ENCODE data around the gene NCOA4. TPM values are rescaled to one million over a fixed set of nuclear protein-coding genes. Genes with fewer than 3 reads are reported as not detected.
"Not testable (repeated sequence)": the region's sequence is repeated elsewhere in the genome, so short reads cannot be mapped to it uniquely, and the experiment has no call there.

NCOA4 gene
- total and polyA plus RNA-seq, 8 donors, result 150 to 196 (median 174) TPM

- Histone ChIP-seq H3K4me3 (no peak overlapping the region), H3K27ac (no peak overlapping the region), H3K4me1 (peaks cover 0 to 3% of the 10 kb centered on the region in 2 donors), H3K9me3 (no peaks in the 10 kb centered on the region), H3K36me3 (peaks cover 0 to 73% of the 10 kb centered on the region in 2 donors), H3K27me3 (no peaks in the 10 kb centered on the region)
- TF ChIP-seq CTCF (IDR thresholded peaks at IDR 0.05), result no peak
- ATAC-seq (no peak), DNase-seq (no peak)
- intact Hi-C loops (cut with DNase I), result no loop called here
These were observed 29.2 kb downstream of the NCOA4 start for GRCh38 chr10:46001187-46001756.

GRCh38 chr10:46000538-46000937 is 29.9 kb downstream of the NCOA4 start:
- no peak overlapping the region for H3K27ac ChIP-seq
- no peaks in the 10 kb centered on the region for H3K9me3 ChIP-seq
- DNase-seq, result no peak
- TF ChIP-seq CTCF (IDR thresholded peaks at IDR 0.05), result no peak
- no peak overlapping the region for H3K4me3 ChIP-seq
- intact Hi-C loops (cut with DNase I), result no loop called here
- peaks cover 0 to 3% of the 10 kb centered on the region in 2 donors for H3K4me1 ChIP-seq
- ATAC-seq, result no peak
- H3K27me3 ChIP-seq, result no peaks in the 10 kb centered on the region
- H3K36me3 ChIP-seq, result peaks cover 0 to 66% of the 10 kb centered on the region in 2 donors

GRCh38 chr10:45999955-46000354 is 30.5 kb downstream of the NCOA4 start:
- intact Hi-C loops (cut with DNase I); DNase-seq; H3K9me3 ChIP-seq; ATAC-seq; H3K27ac ChIP-seq; H3K4me3 ChIP-seq; H3K4me1 ChIP-seq; H3K27me3 ChIP-seq: not testable (repeated sequence)
- peaks cover 0 to 60% of the 10 kb centered on the region in 2 donors for H3K36me3 ChIP-seq

- peak overlapping the region in 1 of 2 donors; percentile 41 for H3K27ac ChIP-seq
- peaks cover 0 to 51% of the 10 kb centered on the region in 2 donors for H3K36me3 ChIP-seq
- no peaks in the 10 kb centered on the region for H3K9me3 ChIP-seq
- no peak for DNase-seq
- peaks cover 0 to 3% of the 10 kb centered on the region in 2 donors for H3K4me1 ChIP-seq
- intact Hi-C loops (cut with DNase I), result no loop called here
- TF ChIP-seq CTCF (IDR thresholded peaks at IDR 0.05), result no peak
- no peaks in the 10 kb centered on the region for H3K27me3 ChIP-seq
- ATAC-seq, result peak; percentile 81
- H3K4me3 ChIP-seq, result no peak overlapping the region
These were observed 32.2 kb downstream of the NCOA4 start for GRCh38 chr10:45997994-45998763.

- peaks cover 0 to 3% of the 10 kb centered on the region in 2 donors for H3K4me1 ChIP-seq
- H3K4me3 ChIP-seq, result no peak overlapping the region
- DNase-seq (no peak), ATAC-seq (no peak)
- intact Hi-C loops (cut with DNase I), result no loop called here
- peak overlapping the region in 1 of 2 donors; percentile 41 for H3K27ac ChIP-seq
- no peak for TF ChIP-seq CTCF (IDR thresholded peaks at IDR 0.05)
- H3K27me3 ChIP-seq, result no peaks in the 10 kb centered on the region
- H3K9me3 ChIP-seq, result no peaks in the 10 kb centered on the region
- H3K36me3 ChIP-seq, result peaks cover 0 to 51% of the 10 kb centered on the region in 2 donors
These were observed 32.9 kb downstream of the NCOA4 start for GRCh38 chr10:45997557-45997956.

- ATAC-seq; H3K4me3 ChIP-seq; intact Hi-C loops (cut with DNase I); H3K27me3 ChIP-seq; DNase-seq; H3K9me3 ChIP-seq; H3K4me1 ChIP-seq; H3K27ac ChIP-seq: not testable (repeated sequence)
- peaks cover 0 to 31% of the 10 kb centered on the region in 2 donors for H3K36me3 ChIP-seq
These were observed 44.8 kb downstream of the NCOA4 start for GRCh38 chr10:45985590-45985989.

- H3K27ac ChIP-seq; DNase-seq; H3K4me1 ChIP-seq; H3K4me3 ChIP-seq; ATAC-seq; intact Hi-C loops (cut with DNase I); H3K27me3 ChIP-seq; H3K9me3 ChIP-seq: not testable (repeated sequence)
- H3K36me3 ChIP-seq, result peaks cover 0 to 29% of the 10 kb centered on the region in 2 donors
These were observed 46.0 kb downstream of the NCOA4 start for GRCh38 chr10:45984473-45984872.
